Measurements from ENCODE around the gene CNTNAP2. TPM values are rescaled to one million over a fixed set of nuclear protein-coding genes. Genes with fewer than 3 reads are reported as not detected.

Gene CNTNAP2
- total and polyA plus RNA-seq, 9 of the 15 experiments (the other 6 are each of a cell fraction or from before 2014, with no cell fraction given) = 0.04 to 0.62 (median 0.09) TPM; not detected in 4

- TF ChIP-seq ZBTB26 (CRISPR knock-in tag; IDR thresholded peaks at IDR 0.05) (no peak), ARNT (IDR thresholded peaks at IDR 0.05) (no peak)
These were observed 59.1 kb downstream of the CNTNAP2 start (continued) for GRCh38 chr7:146175716-146176115.

GRCh38 chr7:146176860-146177259 is 60.3 kb downstream of the CNTNAP2 start:
- ATAC-seq (no peak), DNase-seq (ENCODE audit: extremely low read depth in 1 of 4, low spot score in 3 of 4) (no peak), FAIRE-seq (no peak)
- Histone ChIP-seq H3K9me1 (ENCODE audit: control insufficient read depth, insufficient read depth, low read length) (no peaks in the 10 kb centered on the region), H3K9me3 (replicated peaks; ENCODE audit: control insufficient read depth, insufficient read depth, low read depth, low read length) (no peaks in the 10 kb centered on the region), H3K36me3 (ENCODE audit: control insufficient read depth, insufficient read depth, low read length) (no peaks in the 10 kb centered on the region), H3K79me2 (ENCODE audit: control insufficient read depth, insufficient read depth, low read length) (no peaks in the 10 kb centered on the region), H3K27me3 (ENCODE audit: control insufficient read depth in 2 of 2, insufficient read depth in 2 of 2, low read length in 2 of 2) (no peaks in the 10 kb centered on the region), H3K4me3 (no peak overlapping the region), H2AFZ (ENCODE audit: low read depth, low read length) (no peak overlapping the region), H3K4me2 (ENCODE audit: insufficient read depth, low read length) (no peak overlapping the region), H3K4me1 (replicated peaks in 1 of 2; ENCODE audit: control insufficient read depth in 2 of 2, insufficient read depth in 2 of 2, low read length in 2 of 2) (no peaks in the 10 kb centered on the region), H4K20me1 (replicated peaks; ENCODE audit: control insufficient read depth, insufficient read depth, low read length) (no peaks in the 10 kb centered on the region), H3K27ac (ENCODE audit: extremely low read depth, low read depth, low read length) (no peak overlapping the region), H3K9ac (ENCODE audit: insufficient read depth in 1 of 2, low read depth in 2 of 2, low read length in 2 of 2) (no peak overlapping the region)
- no TSS peak for BruUV-seq (replicated peaks)
- WGBS (ENCODE audit: insufficient coverage, low coverage, missing lambda C conversion rate) = 5% methylated on average over 1 of the region's 1 CpG
- ChIA-PET CTCF (ENCODE audit: low intra/inter-chr PET ratio) (no interaction called here), POLR2A (no interaction called here)
- intact Hi-C loops (cut with micrococcal nuclease) (no loop called here), in situ Hi-C loops (cut with MboI) (no loop called here)
- TF ChIP-seq SFPQ (IDR thresholded peaks at IDR 0.05; ENCODE audit: low read depth, low read length) = no peak
- TF ChIP-seq ZNF3 (CRISPR knock-in tag; IDR thresholded peaks at IDR 0.05) = no peak
